NCI-H2196 treated with DMSO at 0.1 percent for 48 hours (cell line): ENCODE measurements around the gene KCNQ1.
"Not testable (repeated sequence)": the region's sequence is repeated elsewhere in the genome, so short reads cannot be mapped to it uniquely, and the experiment has no call there.

ENCODE experiments used
- DNase-seq: peaks from one replicate; lab custom pipeline; 2025; ENCODE audit not compliant: unreplicated experiment; lab: John Stamatoyannopoulos, UW

KCNQ1 gene

GRCh38 chr11:2588809-2589537 is 144.2 kb downstream of the KCNQ1 start:
- DNase-seq, result no peak

GRCh38 chr11:2589538-2589934 is 144.7 kb downstream of the KCNQ1 start:
- DNase-seq, result no peak

- no peak for DNase-seq
These were observed 145.5 kb downstream of the KCNQ1 start for GRCh38 chr11:2590131-2590964.

GRCh38 chr11:2590965-2591754 is 146.4 kb downstream of the KCNQ1 start:
- DNase-seq, result no peak

DNA sequence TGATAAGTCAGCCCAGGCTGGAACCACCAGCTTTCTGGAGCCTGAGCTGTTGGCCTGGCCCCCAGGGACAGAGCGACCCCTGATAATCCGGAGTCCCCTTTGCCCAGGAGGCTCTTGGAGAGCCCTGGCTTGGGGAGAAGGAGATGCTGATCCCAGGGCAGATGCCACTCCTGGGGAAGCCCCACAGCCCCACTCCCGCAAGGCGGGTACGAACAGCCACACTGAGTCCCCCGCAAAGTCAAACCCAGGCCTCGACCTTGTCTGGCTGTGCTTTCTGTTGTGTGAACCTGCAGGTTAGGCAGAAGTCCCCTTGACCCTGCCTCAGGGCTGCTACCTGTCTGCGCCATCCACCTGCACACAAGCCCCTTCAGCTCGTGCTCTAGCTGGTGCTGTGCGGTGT is 147.0 kb downstream of the KCNQ1 start:
- DNase-seq, result no peak

- DNase-seq, result no peak
These were observed 148.0 kb downstream of the KCNQ1 start for GRCh38 chr11:2592559-2593392.

DNA sequence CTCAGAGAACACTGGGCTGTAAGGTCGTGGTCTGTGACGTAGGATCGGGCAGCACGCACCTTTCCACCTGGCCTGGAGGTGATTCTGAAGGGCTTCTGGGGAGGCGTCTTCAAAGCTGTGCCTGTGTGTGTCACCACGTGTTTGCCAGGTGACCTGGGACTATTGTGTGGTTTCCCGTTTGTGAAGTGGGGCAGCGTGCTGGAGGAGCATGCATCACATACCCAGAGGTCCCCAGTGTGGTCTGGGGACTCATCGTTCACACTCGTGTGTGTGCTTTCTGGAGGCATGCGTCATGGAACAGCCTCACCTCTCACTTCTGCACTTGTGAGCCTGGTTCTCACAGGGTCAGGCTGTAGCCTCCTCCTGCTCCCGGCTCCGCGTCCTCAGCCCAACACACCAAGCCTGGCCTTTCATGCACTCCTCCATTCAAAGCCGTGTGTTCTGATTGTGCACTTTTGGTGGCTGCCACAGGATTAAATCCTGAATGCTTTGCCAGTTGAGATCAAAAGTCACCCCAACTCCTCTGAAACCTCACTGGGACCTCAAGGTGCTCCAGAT is 148.7 kb downstream of the KCNQ1 start:
- no peak for DNase-seq

GRCh38 chr11:2594267-2594666 is 149.5 kb downstream of the KCNQ1 start:
- DNase-seq, result no peak

GRCh38 chr11:2595204-2595603 is 150.4 kb downstream of the KCNQ1 start:
- DNase-seq, result no peak

GRCh38 chr11:2599561-2600189 is 154.9 kb downstream of the KCNQ1 start:
- DNase-seq, result no peak

DNA sequence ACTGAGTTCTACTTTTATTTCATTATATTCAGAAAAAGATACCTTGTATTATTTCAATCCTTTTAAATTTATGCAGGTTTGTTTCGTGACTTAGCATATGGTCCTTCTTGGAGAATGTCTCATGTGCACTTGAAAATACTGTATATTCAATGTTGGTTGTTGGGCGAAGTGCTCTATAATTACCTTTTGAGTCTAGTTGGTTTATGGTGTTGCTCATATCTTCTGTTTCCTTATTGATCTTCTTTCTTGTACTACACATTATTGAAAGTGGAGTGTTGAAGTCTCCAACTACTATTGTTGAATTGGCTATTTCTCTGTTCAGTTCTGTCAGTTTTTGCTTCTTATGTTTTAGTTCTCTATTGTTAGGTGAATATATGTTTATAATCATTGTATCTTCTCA is 164.5 kb downstream of the KCNQ1 start:
- no peak for DNase-seq

GRCh38 chr11:2612884-2613571 is 168.2 kb downstream of the KCNQ1 start:
- no peak for DNase-seq

GRCh38 chr11:2621894-2622293 is 177.1 kb downstream of the KCNQ1 start:
- no peak for DNase-seq

- no peak for DNase-seq
These were observed 180.4 kb downstream of the KCNQ1 start for GRCh38 chr11:2625183-2625582.

- DNase-seq, result no peak
These were observed 185.9 kb downstream of the KCNQ1 start for GRCh38 chr11:2630679-2631078.

GRCh38 chr11:2631161-2631560 is 186.4 kb downstream of the KCNQ1 start:
- DNase-seq, result no peak

DNA sequence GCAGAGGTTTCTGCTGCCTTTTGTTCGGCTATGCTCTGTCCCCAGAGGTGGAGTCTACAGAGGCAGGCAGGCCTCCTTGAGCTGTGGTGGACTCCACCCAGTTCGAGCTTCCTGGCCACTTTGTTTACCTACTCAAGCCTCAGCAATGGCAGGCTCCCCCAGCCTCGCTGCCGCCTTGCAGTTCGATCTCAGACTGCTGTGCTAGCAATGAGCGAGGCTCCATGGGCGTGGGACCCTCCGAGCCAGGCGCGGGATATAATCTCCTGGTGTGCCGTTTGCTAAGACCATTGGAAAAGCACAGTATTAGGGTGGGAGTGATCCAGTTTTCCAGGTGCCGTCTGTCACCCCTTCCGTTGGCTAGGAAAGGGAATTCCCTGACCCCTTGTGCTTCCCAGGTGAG is 195.0 kb downstream of the KCNQ1 start:
- DNase-seq, result not testable (repeated sequence)

DNA sequence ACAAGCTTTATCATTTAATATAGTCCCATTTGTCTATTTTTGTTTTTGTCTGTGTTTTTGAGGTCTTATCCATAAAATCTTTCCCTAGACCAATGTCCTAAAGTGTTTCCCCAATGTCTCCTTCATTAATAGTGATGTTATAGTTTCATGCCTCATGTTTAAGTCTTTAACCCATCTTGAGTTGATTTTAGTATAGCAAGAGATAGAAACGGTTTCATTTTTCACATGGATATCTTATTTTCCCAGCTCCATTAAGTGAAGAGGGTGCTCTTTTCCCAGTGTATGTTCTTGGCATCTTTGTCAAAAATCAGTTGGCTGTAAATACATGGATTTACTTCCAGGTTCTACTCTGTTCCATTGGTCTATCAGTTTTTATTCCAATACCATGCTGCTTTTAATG is 196.8 kb downstream of the KCNQ1 start:
- DNase-seq, result no peak

GRCh38 chr11:2643746-2644145 is 198.9 kb downstream of the KCNQ1 start:
- no peak for DNase-seq
